Renal cortical epithelial cell (primary cell): Measurements from ENCODE around the gene OVCH2. TPM values are rescaled to one million over a fixed set of nuclear protein-coding genes. Genes with fewer than 3 reads are reported as not detected.
"Not testable (repeated sequence)": the region's sequence is repeated elsewhere in the genome, so short reads cannot be mapped to it uniquely, and the experiment has no call there.

Experiments used
- DNase-seq: peaks from one replicate; pipeline ENCODE4 v3.0.0-alpha.2; 2011; ENCODE audit warnings: low read depth
- total RNA-seq: library from RNA; depleted of rRNA; stranded (reverse); fragments of >200 nt; gene quantifications from 2 replicates; pipeline ENCODE4 v1.2.3, GENCODE V29; 2014

The OVCH2 gene, protein sequence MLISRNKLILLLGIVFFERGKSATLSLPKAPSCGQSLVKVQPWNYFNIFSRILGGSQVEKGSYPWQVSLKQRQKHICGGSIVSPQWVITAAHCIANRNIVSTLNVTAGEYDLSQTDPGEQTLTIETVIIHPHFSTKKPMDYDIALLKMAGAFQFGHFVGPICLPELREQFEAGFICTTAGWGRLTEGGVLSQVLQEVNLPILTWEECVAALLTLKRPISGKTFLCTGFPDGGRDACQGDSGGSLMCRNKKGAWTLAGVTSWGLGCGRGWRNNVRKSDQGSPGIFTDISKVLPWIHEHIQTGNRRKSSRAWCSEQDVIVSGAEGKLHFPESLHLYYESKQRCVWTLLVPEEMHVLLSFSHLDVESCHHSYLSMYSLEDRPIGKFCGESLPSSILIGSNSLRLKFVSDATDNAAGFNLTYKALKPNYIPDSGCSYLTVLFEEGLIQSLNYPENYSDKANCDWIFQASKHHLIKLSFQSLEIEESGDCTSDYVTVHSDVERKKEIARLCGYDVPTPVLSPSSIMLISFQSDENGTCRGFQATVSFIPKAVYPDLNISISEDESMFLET
- total RNA-seq = 0.40 TPM in 1 of 2 replicates, not detected in the other

- peak; percentile 47 for DNase-seq
Measured at GRCh38 chr11:7706377-7706776, at the start of gene OVCH2. Gene OVCH2 (minus strand): TSS chr11:7706477. CDS start chr11:7706394, 83 bp downstream.

GRCh38 chr11:7749456-7749855 lies 43.2 kb upstream of the OVCH2 start:
- no peak for DNase-seq

DNA sequence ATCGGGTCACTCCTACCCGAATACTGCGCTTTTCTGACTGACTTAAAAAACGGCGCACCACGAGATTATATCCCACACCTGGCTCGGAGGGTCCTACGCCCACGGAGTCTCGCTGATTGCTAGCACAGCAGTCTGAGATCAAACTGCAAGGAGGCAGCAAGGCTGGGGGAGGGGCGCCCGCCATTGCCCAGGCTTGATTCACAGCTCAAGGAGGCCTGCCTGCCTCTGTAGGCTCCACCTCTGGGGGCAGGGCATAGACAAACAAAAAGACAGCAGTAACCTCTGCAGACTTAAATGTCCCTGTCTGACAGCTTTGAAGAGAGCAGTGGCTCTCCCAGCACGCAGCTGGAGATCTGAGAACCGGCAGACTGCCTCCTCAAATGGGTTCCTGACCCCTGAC lies 28.5 kb upstream of the OVCH2 start:
- not testable (repeated sequence) for DNase-seq

GRCh38 chr11:7714786-7715185 lies 8.5 kb upstream of the OVCH2 start:
- DNase-seq = no peak

GRCh38 chr11:7703740-7704139 lies 2.5 kb downstream of the OVCH2 start:
- DNase-seq = no peak

GRCh38 chr11:7696424-7696823 lies 9.9 kb downstream of the OVCH2 start:
- DNase-seq = no peak

DNA sequence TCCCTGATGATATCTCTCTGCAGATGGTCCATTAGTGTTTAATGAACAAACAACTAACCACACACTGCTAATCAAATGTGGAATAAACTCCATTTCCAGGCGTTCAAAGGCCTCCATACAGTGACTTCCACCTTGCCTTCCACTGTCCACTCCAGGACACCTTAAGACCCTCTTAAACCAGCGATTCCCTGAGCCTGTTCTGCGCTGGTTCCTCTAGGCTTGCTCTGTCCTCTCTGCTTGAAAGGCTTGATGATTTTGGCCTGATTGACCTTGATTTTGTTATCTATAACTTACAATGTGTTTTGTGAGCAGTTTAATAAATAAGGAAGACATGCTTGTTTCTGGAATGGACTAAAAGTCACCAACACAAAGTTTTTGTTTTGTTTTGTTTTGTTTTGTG lies 12.0 kb downstream of the OVCH2 start:
- DNase-seq = no peak

GRCh38 chr11:7692426-7692825 lies 13.9 kb downstream of the OVCH2 start:
- DNase-seq = no peak

DNA sequence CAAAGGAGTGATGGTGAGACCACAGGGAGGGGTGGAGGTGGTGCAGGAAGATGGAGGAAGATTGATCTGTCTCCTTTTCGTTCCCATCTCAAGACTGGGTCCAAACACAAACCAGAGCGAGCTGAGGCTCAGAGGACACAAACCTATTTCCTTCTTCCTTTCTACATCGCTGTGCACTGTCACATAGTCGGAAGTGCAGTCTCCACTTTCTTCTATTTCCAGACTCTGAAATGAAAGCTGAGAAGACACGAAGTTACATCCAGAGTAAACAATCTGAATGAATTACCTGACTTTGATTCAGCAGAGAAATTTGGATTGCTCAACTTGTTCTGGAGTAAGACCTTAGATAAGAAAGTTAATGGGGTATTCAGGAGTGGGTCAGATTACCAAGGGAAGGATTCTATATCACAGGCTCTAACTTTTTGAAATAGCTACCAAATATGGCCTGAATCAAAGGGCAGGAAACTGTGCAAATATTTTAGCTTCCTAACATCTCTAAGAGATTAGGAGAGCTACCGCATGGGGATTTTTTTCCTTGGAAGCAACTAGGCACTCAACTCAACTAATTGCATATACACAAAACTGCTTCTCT lies 14.4 kb downstream of the OVCH2 start:
- no peak for DNase-seq

DNA sequence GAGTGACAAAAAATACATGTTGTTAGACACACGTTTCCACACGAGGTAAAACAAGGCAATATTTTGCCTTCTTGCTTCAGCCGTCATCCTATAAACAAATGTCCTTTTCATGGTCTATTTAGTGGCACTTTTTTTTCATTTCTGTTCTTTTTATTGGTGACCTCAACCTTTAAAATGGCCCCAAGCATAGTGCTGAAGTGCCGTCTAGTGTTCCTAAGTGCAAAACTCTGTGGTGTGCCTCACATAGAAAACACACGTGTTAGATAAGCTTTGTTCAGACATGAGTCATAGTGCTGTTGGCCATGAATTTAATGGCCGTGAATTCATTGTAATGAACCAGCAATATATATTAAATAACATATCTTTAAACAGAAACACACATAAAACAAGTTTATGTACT lies 15.6 kb downstream of the OVCH2 start:
- no peak for DNase-seq

GRCh38 chr11:7689239-7689638 lies 17.0 kb downstream of the OVCH2 start:
- DNase-seq = no peak

DNA sequence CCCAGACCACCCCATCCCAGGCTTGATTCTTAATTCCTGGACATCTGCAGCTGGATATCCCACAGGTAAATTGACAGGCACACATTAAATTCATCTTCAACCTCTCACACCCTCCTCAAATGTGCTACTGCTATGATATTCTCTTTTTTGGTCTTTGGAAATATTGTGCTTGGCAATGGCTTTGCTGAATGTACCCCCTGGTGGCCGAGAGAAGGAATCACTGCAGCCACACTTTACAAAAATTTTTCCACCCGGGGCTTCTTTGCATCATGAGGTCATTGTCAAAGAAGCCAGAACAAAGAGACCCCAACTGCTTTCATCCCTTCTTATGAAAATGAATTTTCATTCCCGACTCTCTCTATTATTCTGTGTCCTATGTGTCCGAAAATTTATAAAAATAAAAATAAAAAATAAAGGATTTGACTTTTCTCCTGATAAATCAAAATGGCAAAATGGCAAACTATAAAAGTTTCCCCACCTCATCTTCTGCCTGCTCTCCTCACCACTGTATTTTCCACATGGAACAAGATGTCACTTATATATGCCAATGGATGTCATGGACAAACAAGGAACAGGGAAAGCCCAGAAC lies 17.9 kb downstream of the OVCH2 start:
- peak; percentile 10 for DNase-seq

DNA sequence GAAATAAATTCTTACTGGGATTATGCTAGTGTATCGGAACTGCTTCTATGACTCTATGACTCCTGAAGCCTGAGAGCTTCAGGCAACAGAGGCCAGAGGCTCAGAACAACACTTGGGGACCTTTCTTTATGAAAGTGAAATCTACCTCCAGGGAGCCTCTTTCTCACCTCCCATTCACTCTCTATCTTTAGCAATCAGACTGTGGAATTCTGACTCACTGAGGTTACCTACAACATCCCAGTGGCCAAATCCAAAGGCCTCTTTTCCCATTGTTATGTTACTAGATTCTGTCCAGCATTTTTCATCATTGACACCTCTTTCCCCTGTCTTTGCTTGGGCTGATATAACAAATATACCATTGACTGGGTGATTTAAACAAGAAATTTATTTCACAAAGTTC lies 18.9 kb downstream of the OVCH2 start:
- no peak for DNase-seq

DNA sequence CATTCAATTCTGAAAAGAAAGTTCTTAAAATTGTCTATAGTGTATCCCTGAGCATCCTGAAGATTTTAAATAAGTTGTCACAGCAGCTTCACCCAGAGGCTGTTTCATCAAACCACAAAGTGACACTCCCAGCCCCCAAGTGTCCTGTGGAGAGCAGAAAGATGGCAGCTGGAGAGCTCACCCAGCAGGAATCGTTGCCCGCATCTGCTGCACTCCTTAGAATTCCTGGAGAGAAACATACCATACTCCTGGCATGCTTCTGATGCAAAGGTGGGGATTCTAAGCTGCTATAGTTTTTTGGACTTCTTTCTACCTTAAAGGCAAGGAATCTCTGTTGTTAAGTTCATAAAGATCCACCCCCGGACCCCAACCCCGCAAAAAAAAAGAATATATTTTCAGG lies 19.5 kb downstream of the OVCH2 start:
- no peak for DNase-seq

- no peak for DNase-seq
Measured at GRCh38 chr11:7683571-7683970, 22.7 kb downstream of the OVCH2 start.

DNA sequence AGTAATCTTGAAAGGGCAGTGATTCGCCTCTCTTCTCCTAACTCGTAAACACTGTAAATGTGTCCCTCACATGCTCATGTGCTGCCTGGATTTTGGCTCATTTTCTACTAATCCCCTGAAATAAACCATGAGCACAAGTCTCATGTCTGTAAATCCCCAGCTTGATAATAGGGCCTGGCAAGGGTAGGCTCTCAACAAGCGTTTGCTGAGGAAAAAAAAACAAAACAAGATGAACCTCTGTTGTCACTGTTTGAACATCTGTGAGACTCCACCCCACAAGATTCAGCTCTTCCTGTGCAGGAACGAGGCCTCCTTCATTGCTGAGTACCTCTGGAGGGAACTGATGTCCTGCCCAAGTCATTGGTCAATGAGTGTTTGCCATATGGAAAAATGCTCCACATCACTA lies 28.5 kb downstream of the OVCH2 start:
- no peak for DNase-seq

DNA sequence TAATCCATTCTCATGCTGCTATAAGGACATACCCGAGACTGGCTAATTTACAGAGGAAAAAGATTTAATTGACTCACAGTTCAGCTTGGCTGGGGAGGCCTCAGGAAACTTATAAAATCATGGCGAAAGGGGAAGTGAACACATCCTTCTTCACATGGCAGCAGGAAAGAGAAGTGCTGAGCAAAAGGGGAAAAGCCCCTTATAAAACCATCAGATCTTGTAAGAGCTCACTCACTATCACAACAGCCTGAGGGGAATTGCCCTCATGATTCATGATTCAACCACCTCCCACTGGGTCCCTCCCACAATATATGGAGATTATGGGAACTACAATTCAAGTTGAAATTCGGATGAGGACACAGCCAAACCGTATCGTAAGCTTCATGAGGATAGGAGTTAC lies 29.2 kb downstream of the OVCH2 start:
- peak; percentile 50 for DNase-seq

- no peak for DNase-seq
Measured at GRCh38 chr11:7675631-7676030, 30.6 kb downstream of the OVCH2 start.

GRCh38 chr11:7673724-7674434 lies 32.4 kb downstream of the OVCH2 start:
- no peak for DNase-seq

- DNase-seq = no peak
Measured at GRCh38 chr11:7672960-7673723, 33.1 kb downstream of the OVCH2 start, which contains the start of gene CYB5R2. Gene CYB5R2 (minus strand): TSS chr11:7673500. CDS start chr11:7672825, 675 bp downstream.

DNA sequence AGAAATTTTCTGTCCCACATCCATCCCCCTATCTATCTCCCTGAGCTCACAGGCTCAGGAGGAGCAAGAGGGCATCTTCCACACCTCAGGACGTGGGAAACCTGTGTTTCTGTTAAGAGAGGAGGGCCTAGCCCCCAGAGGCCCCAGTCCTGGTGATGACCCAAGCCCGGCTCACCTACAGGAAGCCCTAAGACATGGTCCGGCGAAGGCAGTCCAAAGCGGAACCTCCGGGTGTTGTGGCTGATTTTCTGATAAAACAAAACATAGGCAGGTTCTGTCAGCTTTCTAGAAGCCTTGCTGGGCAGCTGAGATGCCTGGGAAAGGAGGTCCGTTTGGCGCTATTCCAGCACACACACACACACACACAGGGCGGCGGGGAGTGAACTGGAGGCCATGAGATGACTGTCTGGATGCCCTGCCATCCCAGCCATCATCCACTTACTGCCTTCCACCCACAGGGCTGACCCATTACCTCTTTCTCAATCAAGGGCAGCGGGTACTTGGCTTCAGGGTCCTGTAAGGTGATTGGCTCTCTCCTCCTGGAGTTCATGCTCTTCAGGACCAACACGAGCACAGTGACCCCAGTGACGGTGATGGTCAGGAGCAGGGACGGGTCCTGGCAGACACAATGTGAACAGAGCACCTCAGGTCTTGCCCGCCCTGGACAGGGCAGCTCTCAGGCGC lies 33.9 kb downstream of the OVCH2 start:
- no peak for DNase-seq
